Natural killer cell (primary cell): ENCODE measurements around the gene FARP2. TPM values are rescaled to one million over a fixed set of nuclear protein-coding genes. Genes with fewer than 3 reads are reported as not detected.
A peak's percentile ranks its signal among the peaks of the same experiment; 100 is the strongest.

ENCODE experiments used
- ATAC-seq, 3 donors: fragments of 150-1000 bp in 2 of 3; fragments of 200-7000 bp in 1 of 3; cut with Tn5 transposase; 1 replicate in 1 of 3; 2 replicates in 2 of 3; pipeline ENCODE4 v1.10.0; 2021; ENCODE audit warnings: mild to moderate bottlenecking in 2 of 3, moderate library complexity in 2 of 3
- DNase-seq, 2 donors: peaks; one replicate each; pipeline versions ENCODE4 v3.0.0 to v3.0.0-alpha.2; 2013 to 2021; ENCODE audit warnings: mixed read lengths in 1 of 2
- H3K27ac ChIP-seq: one replicate; pipeline ENCODE4 v1.5.1; 2013; ENCODE audit warnings: mild to moderate bottlenecking, low read length
- H3K27me3 ChIP-seq: one replicate; pipeline ENCODE4 v1.6.1; 2013; ENCODE audit warnings: low read length; ENCODE audit not compliant: control insufficient read depth, insufficient read depth
- H3K36me3 ChIP-seq: one replicate; pipeline ENCODE4 v1.6.1; 2013; ENCODE audit warnings: low read length; ENCODE audit not compliant: control insufficient read depth, insufficient read depth
- H3K4me1 ChIP-seq: one replicate; pipeline ENCODE4 v1.6.1; 2013; ENCODE audit warnings: low read length; ENCODE audit not compliant: control insufficient read depth, insufficient read depth
- H3K4me3 ChIP-seq: one replicate; pipeline ENCODE4 v1.5.1; 2013; ENCODE audit warnings: low read length
- H3K9me3 ChIP-seq: one replicate; pipeline ENCODE4 v1.6.1; 2013; ENCODE audit warnings: low read length; ENCODE audit not compliant: control insufficient read depth, insufficient read depth
- H3K27ac Mint-ChIP-seq, 2 donors: one replicate each; pipeline ENCODE4 v1.8.0; 2022; ENCODE audit warnings: mild to moderate bottlenecking in 2 of 2, mixed read lengths in 2 of 2, moderate library complexity in 1 of 2
- H3K27me3 Mint-ChIP-seq, 2 donors: one replicate each; pipeline ENCODE4 v1.8.0; 2022; ENCODE audit warnings: low read depth in 2 of 2, mixed read lengths in 2 of 2
- H3K36me3 Mint-ChIP-seq: one replicate; pipeline ENCODE4 v1.8.0; 2022; ENCODE audit warnings: mixed read lengths
- H3K4me1 Mint-ChIP-seq, 2 donors: one replicate each; pipeline ENCODE4 v1.8.0; 2022; ENCODE audit warnings: mixed read lengths in 2 of 2
- H3K4me3 Mint-ChIP-seq: one replicate; pipeline ENCODE4 v1.8.0; 2022; ENCODE audit warnings: mild to moderate bottlenecking, moderate library complexity, mixed read lengths
- H3K9me3 Mint-ChIP-seq, 2 donors: one replicate each; pipeline ENCODE4 v1.8.0; 2022; ENCODE audit warnings: mixed read lengths in 2 of 2
- WGBS: methylation state at CpG from one replicate; pipeline ENCODE4 v1.1.7; 2013; ENCODE audit warnings: missing lambda C conversion rate; ENCODE audit not compliant: insufficient coverage; 5-methylcytosine and 5-hydroxymethylcytosine counted together
- intact Hi-C: fragments of 100-400 bp; cut with micrococcal nuclease; formaldehyde crosslinking; loops from one replicate; pipeline ENCODE4 v1.14.2; 2022
- total RNA-seq, 4 donors: library from RNA; stranded (reverse); fragments of 120-200 nt in 1 of 4; gene quantifications; one replicate each; pipeline versions ENCODE4 v1.2.3 to v1.2.4, GENCODE V29; 2013 to 2022
- TF ChIP-seq, protein P1 (sequence below): fragments of 200-600 bp; IDR thresholded peaks from one replicate; pipeline ENCODE4 v1.8.0; 2022; ENCODE audit warnings: antibody characterized with exemption

The FARP2 gene
- total RNA-seq, 3 donors from 2014 or later (not counting 1 experiment from before 2014, with no cell fraction given) = 26.8 to 40.6 (median 31.6) TPM

DNA sequence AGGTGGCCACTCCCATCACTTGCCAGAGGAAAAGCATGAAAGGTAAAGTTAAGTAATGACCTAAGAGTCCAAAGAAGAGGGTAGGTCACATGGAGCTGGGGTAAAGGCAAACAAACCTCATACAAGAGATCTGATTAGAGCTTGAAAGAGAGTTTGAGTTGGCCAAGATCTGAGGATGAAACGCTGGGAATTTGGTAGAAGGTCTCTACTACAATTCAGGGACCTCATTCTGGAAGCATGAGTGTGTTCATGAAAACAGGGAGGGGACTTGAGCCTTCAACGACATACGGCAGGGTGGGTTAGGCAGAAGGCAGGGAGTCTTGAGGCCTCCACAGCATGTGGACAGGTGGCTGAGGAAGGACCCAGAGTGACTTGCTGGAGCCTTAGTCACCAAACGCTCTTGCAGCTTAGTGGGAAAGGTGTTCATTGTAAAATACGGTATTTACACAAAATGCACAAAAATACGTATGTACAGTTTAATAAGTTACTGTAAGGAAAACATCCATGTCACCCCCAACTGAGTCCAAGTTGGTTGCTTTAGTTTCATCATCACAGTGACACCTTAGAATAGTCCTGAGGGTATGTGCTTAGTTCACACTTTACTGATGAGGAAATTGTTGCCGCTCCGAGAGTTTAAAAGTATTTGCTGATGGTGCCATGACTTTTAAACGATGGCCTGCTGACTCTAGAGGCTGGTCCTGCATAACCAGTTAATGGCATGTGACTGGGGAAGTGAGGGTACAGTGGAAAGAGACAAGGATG lies 5.0 kb upstream of the FARP2 start:
- Mint-ChIP-seq H3K9me3 (no peaks in the 10 kb centered on the region), H3K27ac (peak overlapping the region in 1 of 2 donors; percentile 23), H3K27me3 (no peaks in the 10 kb centered on the region), H3K4me3 (no peak overlapping the region), H3K36me3 (peaks cover 19% of the 10 kb centered on the region), H3K4me1 (peaks cover 0 to 4% of the 10 kb centered on the region in 2 donors)
- no peak for ATAC-seq
- peaks cover 4% of the 10 kb centered on the region for H3K4me1 ChIP-seq
- intact Hi-C loops = loop anchor here (10.0 kb wide), 1 partner anchor 534 kb away; no protein-coding TSS in a partner anchor
- DNase-seq = no peak
- no peaks in the 10 kb centered on the region for H3K9me3 ChIP-seq
- no peaks in the 10 kb centered on the region for H3K27me3 ChIP-seq
- H3K27ac ChIP-seq = no peak overlapping the region
- 98% methylated on average over 7 of the region's 9 CpGs for WGBS
- peaks cover 67% of the 10 kb centered on the region for H3K36me3 ChIP-seq
- H3K4me3 ChIP-seq = no peak overlapping the region
- TF ChIP-seq, protein P1, sequence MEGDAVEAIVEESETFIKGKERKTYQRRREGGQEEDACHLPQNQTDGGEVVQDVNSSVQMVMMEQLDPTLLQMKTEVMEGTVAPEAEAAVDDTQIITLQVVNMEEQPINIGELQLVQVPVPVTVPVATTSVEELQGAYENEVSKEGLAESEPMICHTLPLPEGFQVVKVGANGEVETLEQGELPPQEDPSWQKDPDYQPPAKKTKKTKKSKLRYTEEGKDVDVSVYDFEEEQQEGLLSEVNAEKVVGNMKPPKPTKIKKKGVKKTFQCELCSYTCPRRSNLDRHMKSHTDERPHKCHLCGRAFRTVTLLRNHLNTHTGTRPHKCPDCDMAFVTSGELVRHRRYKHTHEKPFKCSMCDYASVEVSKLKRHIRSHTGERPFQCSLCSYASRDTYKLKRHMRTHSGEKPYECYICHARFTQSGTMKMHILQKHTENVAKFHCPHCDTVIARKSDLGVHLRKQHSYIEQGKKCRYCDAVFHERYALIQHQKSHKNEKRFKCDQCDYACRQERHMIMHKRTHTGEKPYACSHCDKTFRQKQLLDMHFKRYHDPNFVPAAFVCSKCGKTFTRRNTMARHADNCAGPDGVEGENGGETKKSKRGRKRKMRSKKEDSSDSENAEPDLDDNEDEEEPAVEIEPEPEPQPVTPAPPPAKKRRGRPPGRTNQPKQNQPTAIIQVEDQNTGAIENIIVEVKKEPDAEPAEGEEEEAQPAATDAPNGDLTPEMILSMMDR = no peak

DNA sequence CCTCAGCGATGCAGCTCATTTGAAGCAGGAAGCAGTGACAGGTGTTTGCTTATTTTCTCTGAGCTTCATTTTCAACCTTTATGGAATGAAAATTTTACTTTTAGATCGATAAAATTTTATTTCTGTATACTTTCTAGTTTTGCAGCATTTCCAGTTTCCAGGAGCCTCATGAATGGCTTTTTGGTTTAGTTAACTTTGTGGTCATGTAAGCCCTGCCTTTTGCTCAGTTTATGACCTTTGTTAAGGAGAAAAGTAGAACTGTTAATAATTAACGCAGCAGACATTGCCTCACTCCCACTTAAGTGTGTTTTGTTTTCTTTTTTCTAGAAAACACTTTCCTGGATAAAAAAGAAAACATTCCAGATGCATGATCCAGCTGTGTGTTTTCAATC lies 4.4 kb upstream of the FARP2 start:
- Histone ChIP-seq H3K4me3 (no peak overlapping the region), H3K9me3 (no peaks in the 10 kb centered on the region), H3K4me1 (peaks cover 7% of the 10 kb centered on the region), H3K27ac (no peak overlapping the region), H3K27me3 (no peaks in the 10 kb centered on the region), H3K36me3 (peaks cover 62% of the 10 kb centered on the region)
- intact Hi-C loops = loop anchor here (10.0 kb wide), 1 partner anchor 533 kb away; no protein-coding TSS in a partner anchor
- peaks cover 0 to 7% of the 10 kb centered on the region in 2 donors for H3K4me1 Mint-ChIP-seq
- TF ChIP-seq, protein P1 = no peak
- H3K27ac Mint-ChIP-seq = no peak overlapping the region
- no peaks in the 10 kb centered on the region for H3K9me3 Mint-ChIP-seq
- peaks cover 19% of the 10 kb centered on the region for H3K36me3 Mint-ChIP-seq
- DNase-seq = no peak
- ATAC-seq = no peak
- WGBS = 84% methylated on average over 2 of the region's 3 CpGs
- no peak overlapping the region for H3K4me3 Mint-ChIP-seq
- no peaks in the 10 kb centered on the region for H3K27me3 Mint-ChIP-seq

DNA sequence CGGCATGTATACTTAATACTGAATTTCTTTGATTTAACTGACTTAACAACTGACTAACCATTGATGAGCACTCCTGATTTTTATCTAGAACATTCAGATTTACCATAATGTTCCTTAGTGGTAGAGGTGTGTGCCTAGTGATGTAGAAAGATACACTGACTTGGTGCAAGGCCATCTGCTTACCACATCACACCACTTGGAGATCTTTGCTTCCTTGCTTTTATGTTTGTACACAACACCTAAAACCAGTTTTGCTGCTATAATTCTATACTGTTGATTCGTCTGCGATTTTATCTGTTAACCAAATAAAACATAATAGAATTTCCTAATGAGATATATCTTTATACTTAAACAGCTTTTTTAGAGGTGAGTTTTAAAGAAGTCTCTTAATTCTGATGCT lies 3.9 kb upstream of the FARP2 start:
- TF ChIP-seq, protein P1 = no peak
- Mint-ChIP-seq H3K36me3 (peaks cover 19% of the 10 kb centered on the region), H3K4me1 (peaks cover 5 to 13% of the 10 kb centered on the region in 2 donors), H3K27ac (no peak overlapping the region), H3K9me3 (no peaks in the 10 kb centered on the region), H3K27me3 (no peaks in the 10 kb centered on the region), H3K4me3 (no peak overlapping the region)
- no peaks in the 10 kb centered on the region for H3K9me3 ChIP-seq
- peaks cover 57% of the 10 kb centered on the region for H3K36me3 ChIP-seq
- DNase-seq (no peak), ATAC-seq (no peak)
- WGBS = 100% methylated on average over 1 of the region's 3 CpGs
- no peaks in the 10 kb centered on the region for H3K27me3 ChIP-seq
- intact Hi-C loops = loop anchor here (10.0 kb wide), 1 partner anchor 533 kb away; no protein-coding TSS in a partner anchor
- no peak overlapping the region for H3K4me3 ChIP-seq
- H3K4me1 ChIP-seq = peaks cover 12% of the 10 kb centered on the region
- H3K27ac ChIP-seq = no peak overlapping the region
